Measurements from ENCODE around the gene FAM200A. TPM values are rescaled to one million over a fixed set of nuclear protein-coding genes. Genes with fewer than 3 reads are reported as not detected.
A peak's percentile ranks its signal among the peaks of the same experiment; 100 is the strongest.

Gene FAM200A
- total RNA-seq, 2 experiments from 2014 or later = 1.5 to 1.8 TPM

GRCh38 chr7:99579956-99580777, 28.3 kb upstream of the FAM200A start:
- Histone ChIP-seq H3K27me3 (ENCODE audit: control insufficient read depth in 1 of 2, insufficient read depth in 2 of 2, low read length in 2 of 2) (no peaks in the 10 kb centered on the region), H3K27ac (ENCODE audit: low read depth in 1 of 2, low read length in 2 of 2) (no peak overlapping the region), H3K9me3 (ENCODE audit: control insufficient read depth in 1 of 2, insufficient read depth in 1 of 2, low read length in 2 of 2) (no peaks in the 10 kb centered on the region), H3K4me1 (ENCODE audit: insufficient read depth, low read length) (peaks cover 14% of the 10 kb centered on the region), H3K36me3 (ENCODE audit: insufficient read depth, low read length) (no peaks in the 10 kb centered on the region), H3K4me3 (ENCODE audit: low read length) (peak overlapping the region; percentile 57)
- DNase-seq = peak; percentile 32 to 78 (median 58)
- peak; percentile 90 for ATAC-seq (ENCODE audit: poor library complexity)
- H3K4me1 Mint-ChIP-seq (ENCODE audit: low read depth) = peaks cover 26% of the 10 kb centered on the region
- ChIA-PET POLR2A (interaction anchor here (0.8 to 3.5 kb wide), 12 partner anchors 21 to 848 kb away, joined by 3 to 36 read pairs (median 4); partner anchors contain the start of genes BUD31, PDAP1, ZKSCAN1 and ZKSCAN5), CTCF (interaction anchor here (1.1 to 1.2 kb wide), 2 partner anchors 76 to 173 kb away, joined by 3 to 5 read pairs; partner anchors contain the start of gene ZKSCAN5)
- H3K27ac Mint-ChIP-seq = peak overlapping the region; percentile 73
- H3K36me3 Mint-ChIP-seq (ENCODE audit: low read depth) = no peaks in the 10 kb centered on the region
- H3K4me3 Mint-ChIP-seq = peak overlapping the region; percentile 92
- no peaks in the 10 kb centered on the region for H3K9me3 Mint-ChIP-seq
- TF ChIP-seq, protein P1, sequence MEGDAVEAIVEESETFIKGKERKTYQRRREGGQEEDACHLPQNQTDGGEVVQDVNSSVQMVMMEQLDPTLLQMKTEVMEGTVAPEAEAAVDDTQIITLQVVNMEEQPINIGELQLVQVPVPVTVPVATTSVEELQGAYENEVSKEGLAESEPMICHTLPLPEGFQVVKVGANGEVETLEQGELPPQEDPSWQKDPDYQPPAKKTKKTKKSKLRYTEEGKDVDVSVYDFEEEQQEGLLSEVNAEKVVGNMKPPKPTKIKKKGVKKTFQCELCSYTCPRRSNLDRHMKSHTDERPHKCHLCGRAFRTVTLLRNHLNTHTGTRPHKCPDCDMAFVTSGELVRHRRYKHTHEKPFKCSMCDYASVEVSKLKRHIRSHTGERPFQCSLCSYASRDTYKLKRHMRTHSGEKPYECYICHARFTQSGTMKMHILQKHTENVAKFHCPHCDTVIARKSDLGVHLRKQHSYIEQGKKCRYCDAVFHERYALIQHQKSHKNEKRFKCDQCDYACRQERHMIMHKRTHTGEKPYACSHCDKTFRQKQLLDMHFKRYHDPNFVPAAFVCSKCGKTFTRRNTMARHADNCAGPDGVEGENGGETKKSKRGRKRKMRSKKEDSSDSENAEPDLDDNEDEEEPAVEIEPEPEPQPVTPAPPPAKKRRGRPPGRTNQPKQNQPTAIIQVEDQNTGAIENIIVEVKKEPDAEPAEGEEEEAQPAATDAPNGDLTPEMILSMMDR (IDR thresholded peaks at IDR 0.05) = peak; percentile 54
- intact Hi-C loops (cut with DNase I, micrococcal nuclease) = loop anchor here (1.0 to 5.0 kb wide), 2 partner anchors 142 to 213 kb away; partner anchors contain the start of genes CPSF4 (in 1 of the 2) and PTCD1 (in 1 of the 2)
- H3K27me3 Mint-ChIP-seq = no peaks in the 10 kb centered on the region

GRCh38 chr7:99579281-99579955, 27.5 kb upstream of the FAM200A start:
- DNase-seq = no peak
- Mint-ChIP-seq H3K4me3 (peak overlapping the region; percentile 92), H3K27me3 (no peaks in the 10 kb centered on the region), H3K36me3 (ENCODE audit: low read depth) (no peaks in the 10 kb centered on the region), H3K9me3 (no peaks in the 10 kb centered on the region), H3K27ac (peak overlapping the region; percentile 73), H3K4me1 (ENCODE audit: low read depth) (peaks cover 26% of the 10 kb centered on the region)
- ATAC-seq (ENCODE audit: poor library complexity) = no peak
- intact Hi-C loops (cut with DNase I, micrococcal nuclease) = no loop called here
- Histone ChIP-seq H3K4me1 (ENCODE audit: insufficient read depth, low read length) (peaks cover 14% of the 10 kb centered on the region), H3K36me3 (ENCODE audit: insufficient read depth, low read length) (no peaks in the 10 kb centered on the region), H3K9me3 (ENCODE audit: control insufficient read depth in 1 of 2, insufficient read depth in 1 of 2, low read length in 2 of 2) (no peaks in the 10 kb centered on the region), H3K27ac (ENCODE audit: low read depth in 1 of 2, low read length in 2 of 2) (no peak overlapping the region), H3K4me3 (ENCODE audit: low read length) (peak overlapping the region; percentile 57), H3K27me3 (ENCODE audit: control insufficient read depth in 1 of 2, insufficient read depth in 2 of 2, low read length in 2 of 2) (no peaks in the 10 kb centered on the region)
- POLR2A ChIA-PET = interaction anchor here (1.0 to 3.5 kb wide), 7 partner anchors 21 to 261 kb away, joined by 3 to 36 read pairs (median 6); partner anchors contain the start of genes BUD31, PDAP1, ZKSCAN5 and ZNF655
- TF ChIP-seq, protein P1 (IDR thresholded peaks at IDR 0.05) = no peak
- CTCF ChIA-PET = interaction anchor here (1.1 kb wide), 1 partner anchor 172 kb away, joined by 3 read pairs; no protein-coding TSS in a partner anchor

DNA sequence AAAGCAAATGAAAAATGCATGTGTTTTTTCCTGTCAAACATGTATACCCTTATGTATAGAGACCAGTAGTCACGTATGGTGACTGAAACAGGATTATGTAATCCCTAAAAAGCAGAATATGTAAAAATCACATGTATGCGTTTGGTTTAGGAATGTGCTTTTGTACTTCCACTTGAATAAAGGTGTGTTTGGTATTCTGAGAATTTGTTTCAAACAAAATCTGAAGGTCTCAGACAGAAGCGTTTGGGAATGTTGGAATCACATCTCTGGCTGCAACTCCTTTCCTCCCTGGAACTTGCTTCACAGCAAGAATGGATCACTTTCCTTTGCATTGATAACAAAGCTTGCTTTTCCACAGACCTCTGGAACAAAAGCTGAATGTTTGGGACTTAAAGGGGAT, 24.3 kb upstream of the FAM200A start:
- no peak overlapping the region for H3K27ac ChIP-seq (ENCODE audit: low read depth in 1 of 2, low read length in 2 of 2)
- no peaks in the 10 kb centered on the region for H3K9me3 ChIP-seq (ENCODE audit: control insufficient read depth in 1 of 2, insufficient read depth in 1 of 2, low read length in 2 of 2)
- DNase-seq = no peak
- H3K4me3 ChIP-seq (ENCODE audit: low read length) = no peak overlapping the region
- TF ChIP-seq, protein P1 (IDR thresholded peaks at IDR 0.05) = no peak
- H3K4me1 Mint-ChIP-seq (ENCODE audit: low read depth) = peaks cover 24% of the 10 kb centered on the region
- intact Hi-C loops (cut with DNase I, micrococcal nuclease) = no loop called here
- no peaks in the 10 kb centered on the region for H3K27me3 ChIP-seq (ENCODE audit: control insufficient read depth in 1 of 2, insufficient read depth in 2 of 2, low read length in 2 of 2)
- peaks cover 12% of the 10 kb centered on the region for H3K36me3 ChIP-seq (ENCODE audit: insufficient read depth, low read length)
- no peaks in the 10 kb centered on the region for H3K9me3 Mint-ChIP-seq
- H3K36me3 Mint-ChIP-seq (ENCODE audit: low read depth) = peaks cover 28% of the 10 kb centered on the region
- H3K4me1 ChIP-seq (ENCODE audit: insufficient read depth, low read length) = peaks cover 14% of the 10 kb centered on the region
- POLR2A ChIA-PET = no interaction called here
- CTCF ChIA-PET = no interaction called here
- H3K27ac Mint-ChIP-seq = peak overlapping the region; percentile 55
- no peak overlapping the region for H3K4me3 Mint-ChIP-seq
- no peak for ATAC-seq (ENCODE audit: poor library complexity)
- H3K27me3 Mint-ChIP-seq = no peaks in the 10 kb centered on the region

All from CD4-positive, alpha-beta T cell (primary cell).